PC-9 (cell line): ENCODE measurements around the gene TNFRSF8. TPM values are rescaled to one million over a fixed set of nuclear protein-coding genes. Genes with fewer than 3 reads are reported as not detected.
A peak's percentile ranks its signal among the peaks of the same experiment; 100 is the strongest.

Experiments used
- BruUV-seq: library from RNA; stranded (reverse); fragments of 400-500 nt; replicated peaks from 2 replicates; lab custom pipeline; 2021; lab: Mats Ljungman, UMichigan
- CTCF ChIA-PET: fragments of 300-600 bp; sonication (Branson Sonifier 250); formaldehyde crosslinking; loops from one replicate; lab custom pipeline; 2022; ENCODE audit warnings: antibody characterized with exemption; lab: Charles Lee
- POLR2A ChIA-PET: fragments of 300-600 bp; sonication (Branson Sonifier 250); formaldehyde crosslinking; loops from one replicate; lab custom pipeline; 2022; ENCODE audit warnings: antibody characterized with exemption; ENCODE audit not compliant: unreplicated experiment; lab: Charles Lee
- DNase-seq, 2 experiments: peaks; one replicate each; pipeline versions ENCODE4 v3.0.0 to v3.0.0-alpha.2; 2015 to 2022; ENCODE audit warnings: mixed read lengths in 1 of 2
- H2AFZ ChIP-seq: fragments of 200-600 bp; sonication (generic); 2 replicates; pipeline ENCODE4 v1.8.1; 2017; ENCODE audit warnings: antibody characterized with exemption
- H3F3A ChIP-seq: fragments of 200-600 bp; sonication (generic); 2 replicates; pipeline ENCODE4 v1.8.1; 2017; ENCODE audit warnings: antibody characterized with exemption, mild to moderate bottlenecking, low read depth; ENCODE audit not compliant: insufficient read depth
- H3K27ac ChIP-seq: fragments of 200-600 bp; sonication (generic); 2 replicates; pipeline ENCODE4 v1.6.1; 2016; ENCODE audit warnings: mixed run types
- H3K27me3 ChIP-seq: fragments of 200-600 bp; sonication (generic); 2 replicates; pipeline ENCODE4 v1.6.1; 2016; ENCODE audit warnings: low read depth, mixed run types; ENCODE audit not compliant: insufficient read depth
- H3K36me3 ChIP-seq: fragments of 200-600 bp; sonication (generic); 2 replicates; pipeline ENCODE4 v1.6.1; 2016; ENCODE audit warnings: low read depth, mixed run types
- H3K4me1 ChIP-seq: fragments of 200-600 bp; sonication (generic); replicated peaks from 2 replicates; pipeline ENCODE4 v1.6.1; 2016; ENCODE audit warnings: mixed run types; ENCODE audit not compliant: insufficient read depth
- H3K4me2 ChIP-seq: fragments of 200-600 bp; sonication (generic); 2 replicates; pipeline ENCODE4 v1.6.1; 2017; ENCODE audit warnings: mixed run types
- H3K4me3 ChIP-seq: fragments of 200-600 bp; sonication (generic); 2 replicates; pipeline ENCODE4 v1.6.1; 2016; ENCODE audit warnings: mixed run types
- H3K79me2 ChIP-seq: fragments of 200-600 bp; sonication (generic); 2 replicates; pipeline ENCODE4 v1.6.1; 2017; ENCODE audit warnings: low read depth, mixed run types
- H3K9me2 ChIP-seq: fragments of 200-600 bp; sonication (generic); 2 replicates; pipeline ENCODE4 v1.8.1; 2017; ENCODE audit warnings: mild to moderate bottlenecking; ENCODE audit not compliant: insufficient read depth
- H3K9me3 ChIP-seq: fragments of 200-600 bp; sonication (generic); 2 replicates; pipeline ENCODE4 v1.8.1; 2016; ENCODE audit warnings: low read depth; ENCODE audit not compliant: insufficient read depth
- H4K20me1 ChIP-seq: fragments of 200-600 bp; sonication (generic); 2 replicates; pipeline ENCODE4 v1.8.1; 2017; ENCODE audit not compliant: insufficient read depth
- CTCF ChIP-seq: fragments of 200-600 bp; sonication (generic); conservative IDR thresholded peaks from 2 replicates; pipeline ENCODE4 v1.6.1; 2017; ENCODE audit warnings: mixed run types, antibody characterized with exemption, mild to moderate bottlenecking, moderate library complexity
- EZH2 ChIP-seq: fragments of 200-600 bp; sonication (generic); IDR thresholded peaks from 2 replicates; pipeline ENCODE4 v1.8.0; 2017; ENCODE audit warnings: antibody characterized with exemption, low read depth
- intact Hi-C: fragments of 100-400 bp; cut with micrococcal nuclease; formaldehyde crosslinking; loops from one replicate; pipeline ENCODE4 v1.10.0; 2022; ENCODE audit not compliant: unreplicated experiment
- total RNA-seq: library from RNA; stranded (reverse); gene quantifications from 2 replicates; pipeline ENCODE4 v1.2.3, GENCODE V29; 2021

TNFRSF8 gene
- total RNA-seq, 1 experiment from 2014 or later = not detected

DNA sequence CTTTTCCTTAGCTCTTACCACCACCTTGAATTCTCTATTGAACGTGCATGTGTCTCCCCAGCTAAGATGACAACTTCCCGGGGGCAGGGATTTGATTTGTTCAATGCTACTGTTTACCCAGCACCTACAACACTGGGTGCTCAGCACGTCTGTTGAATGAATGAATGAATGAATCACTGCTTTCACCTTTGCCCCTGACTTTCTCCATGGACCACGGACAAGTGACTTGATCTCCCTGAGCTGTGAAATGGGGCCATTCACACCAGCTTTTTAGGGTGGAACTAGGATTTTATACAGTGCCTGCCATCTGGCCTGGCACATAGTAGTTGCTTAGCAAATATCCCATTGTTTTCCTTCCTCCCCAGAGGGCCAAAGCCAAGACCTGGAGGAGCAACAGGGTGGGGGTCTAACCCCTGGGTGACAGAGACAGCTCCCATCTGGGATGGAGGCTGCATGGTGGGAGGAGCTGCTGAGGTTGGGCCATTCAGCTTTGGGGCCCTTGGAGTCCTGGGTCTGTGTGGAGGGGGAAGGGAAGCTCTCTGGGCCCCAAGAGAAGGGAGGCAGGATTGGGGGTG is 119.4 kb downstream of the TNFRSF8 start:
- no peak for TF ChIP-seq EZH2
- TF ChIP-seq CTCF = no peak
- CTCF ChIA-PET = interaction anchor here (1.7 kb wide), 1 partner anchor 58 kb away, joined by 5 read pairs; no protein-coding TSS in a partner anchor
- no peak for DNase-seq
- Histone ChIP-seq H3K9me3 (no peaks in the 10 kb centered on the region), H3K4me1 (peaks cover 10% of the 10 kb centered on the region), H3F3A (no peaks in the 10 kb centered on the region), H3K36me3 (no peaks in the 10 kb centered on the region), H3K27me3 (no peaks in the 10 kb centered on the region), H3K4me2 (no peak overlapping the region), H2AFZ (no peak overlapping the region), H3K79me2 (no peaks in the 10 kb centered on the region), H3K9me2 (no peaks in the 10 kb centered on the region), H4K20me1 (no peaks in the 10 kb centered on the region), H3K27ac (no peak overlapping the region), H3K4me3 (no peak overlapping the region)
- no TSS peak for BruUV-seq
- intact Hi-C loops = no loop called here
- POLR2A ChIA-PET = interaction anchor here (0.7 kb wide), 1 partner anchor 191 kb away, joined by 3 read pairs; no protein-coding TSS in a partner anchor

- Histone ChIP-seq H3K9me2 (no peaks in the 10 kb centered on the region), H3K36me3 (no peaks in the 10 kb centered on the region), H3K27ac (no peak overlapping the region), H3K4me2 (no peak overlapping the region), H3F3A (no peaks in the 10 kb centered on the region), H3K4me3 (no peak overlapping the region), H2AFZ (no peak overlapping the region), H3K9me3 (no peaks in the 10 kb centered on the region), H3K4me1 (peaks cover 10% of the 10 kb centered on the region), H3K27me3 (no peaks in the 10 kb centered on the region), H3K79me2 (no peaks in the 10 kb centered on the region), H4K20me1 (no peaks in the 10 kb centered on the region)
- DNase-seq = no peak
- BruUV-seq = no TSS peak
- CTCF ChIA-PET = interaction anchor here (1.7 kb wide), 1 partner anchor 59 kb away, joined by 5 read pairs; no protein-coding TSS in a partner anchor
- TF ChIP-seq CTCF (no peak), EZH2 (no peak)
- POLR2A ChIA-PET = interaction anchor here (0.6 to 0.7 kb wide), 2 partner anchors 116 to 192 kb away, joined by 3 to 7 read pairs; no protein-coding TSS in a partner anchor
- intact Hi-C loops = no loop called here
Observed at GRCh38 chr1:12183095-12183794, 120.1 kb downstream of the TNFRSF8 start.

GRCh38 chr1:12184008-12184681 is 121.0 kb downstream of the TNFRSF8 start:
- no peak overlapping the region for H3K4me3 ChIP-seq
- CTCF ChIA-PET = no interaction called here
- intact Hi-C loops = loop anchor here (1.0 to 2.0 kb wide), 2 partner anchors 40 to 51 kb away; no protein-coding TSS in a partner anchor
- peaks cover 10% of the 10 kb centered on the region for H3K4me1 ChIP-seq
- POLR2A ChIA-PET = no interaction called here
- no peaks in the 10 kb centered on the region for H3K79me2 ChIP-seq
- BruUV-seq = no TSS peak
- no peaks in the 10 kb centered on the region for H3K27me3 ChIP-seq
- H3K36me3 ChIP-seq = no peaks in the 10 kb centered on the region
- H3K27ac ChIP-seq = no peak overlapping the region
- H3F3A ChIP-seq = no peaks in the 10 kb centered on the region
- TF ChIP-seq EZH2 (no peak), CTCF (no peak)
- H3K9me3 ChIP-seq = no peaks in the 10 kb centered on the region
- DNase-seq = peak; percentile 50
- H2AFZ ChIP-seq = no peak overlapping the region
- peak overlapping the region; percentile 56 for H3K4me2 ChIP-seq
- no peaks in the 10 kb centered on the region for H3K9me2 ChIP-seq
- no peaks in the 10 kb centered on the region for H4K20me1 ChIP-seq
